K562 (cell line): ENCODE data around the gene HOXD12. TPM values are rescaled to one million over a fixed set of nuclear protein-coding genes. Genes with fewer than 3 reads are reported as not detected.

ENCODE experiments used
- ATAC-seq: fragments of 200-7000 bp; cut with Tn5 transposase; 3 replicates; pipeline ENCODE4 v1.9.1; 2020; ENCODE audit warnings: moderate library complexity
- BruUV-seq: library from RNA; stranded (reverse); fragments of 400-500 nt; replicated peaks from 2 replicates; lab custom pipeline; 2021; lab: Mats Ljungman, UMichigan
- CTCF ChIA-PET: fragments of 300-600 bp; formaldehyde crosslinking; extraction: SDS; loops from one replicate; lab custom pipeline; 2021; ENCODE audit warnings: low intra/inter-chr PET ratio; lab: Yijun Ruan, JAX
- POLR2A ChIA-PET: fragments of 300-600, 350-650 bp; sonication (Branson Sonifier 250); formaldehyde crosslinking; extraction: SDS; loops from one replicate; lab custom pipeline; 2021; ENCODE audit warnings: antibody characterized with exemption, inconsistent platforms; lab: Yijun Ruan, JAX
- DNase-seq, 4 experiments: peaks; one replicate each; pipeline versions ENCODE4 v3.0.0 to v3.0.0-alpha.2; 2011 to 2018; ENCODE audit warnings: low spot score in 3 of 4, mixed read lengths in 3 of 4; ENCODE audit errors: extremely low read depth in 1 of 4
- FAIRE-seq: peaks from 2 replicates; lab custom pipeline; 2011; peaks lifted over from hg19 to GRCh38; lab: Jason Lieb, UNC
- H2AFZ ChIP-seq: 2 replicates; pipeline ENCODE4 v1.6.0; 2011; ENCODE audit warnings: low read depth, low read length, control low read depth, inconsistent platforms
- H3K27ac ChIP-seq: fragments of 200-600 bp; 3 replicates; pipeline ENCODE4 v1.8.0; 2011; ENCODE audit warnings: low read depth, mild to moderate bottlenecking, control low read depth, inconsistent platforms, low read length, moderate library complexity, mixed read lengths; ENCODE audit errors: extremely low read depth
- H3K27me3 ChIP-seq, 2 experiments: fragments of 300-600 bp in 1 of 2; 2 replicates in 1 of 2; 3 replicates in 1 of 2; pipeline versions ENCODE4 v1.6.0 to v1.8.0; 2011; ENCODE audit warnings: inconsistent platforms in 2 of 2, low read length in 2 of 2, mild to moderate bottlenecking in 1 of 2, mixed read lengths in 1 of 2, moderate library complexity in 1 of 2; ENCODE audit not compliant: control insufficient read depth in 2 of 2, insufficient read depth in 2 of 2
- H3K36me3 ChIP-seq: fragments of 300-600 bp; 3 replicates; pipeline ENCODE4 v1.8.0; 2011; ENCODE audit warnings: mild to moderate bottlenecking, low read length, inconsistent platforms; ENCODE audit not compliant: control insufficient read depth, insufficient read depth
- H3K4me1 ChIP-seq, 2 experiments: fragments of 200-600 bp in 1 of 2; replicated peaks in 1 of 2; 2 replicates in 1 of 2; 3 replicates in 1 of 2; pipeline versions ENCODE4 v1.5.1 to v1.8.0; 2011; ENCODE audit warnings: inconsistent platforms in 2 of 2, low read length in 2 of 2, mild to moderate bottlenecking in 1 of 2, mixed read lengths in 1 of 2, moderate library complexity in 1 of 2; ENCODE audit not compliant: control insufficient read depth in 2 of 2, insufficient read depth in 2 of 2
- H3K4me2 ChIP-seq: 2 replicates; pipeline ENCODE4 v1.6.1; 2011; ENCODE audit warnings: low read length, control low read depth, inconsistent platforms, mixed read lengths; ENCODE audit not compliant: insufficient read depth
- H3K4me3 ChIP-seq: fragments of 200-600 bp; sonication (generic), shearing (Covaris generic); 2 replicates; pipeline ENCODE4 v1.5.1; 2016; ENCODE audit warnings: control low read depth, inconsistent platforms
- H3K79me2 ChIP-seq: fragments of 200-600 bp; 3 replicates; pipeline ENCODE4 v1.8.0; 2011; ENCODE audit warnings: low read length, inconsistent platforms; ENCODE audit not compliant: control insufficient read depth, insufficient read depth
- H3K9ac ChIP-seq, 2 experiments: 2 replicates each; pipeline versions ENCODE4 v1.6.0 to v1.6.1; 2011; ENCODE audit warnings: low read depth in 2 of 2, low read length in 2 of 2, control low read depth in 1 of 2, inconsistent platforms in 1 of 2, mild to moderate bottlenecking in 1 of 2, mixed read lengths in 1 of 2; ENCODE audit not compliant: insufficient read depth in 1 of 2
- H3K9me1 ChIP-seq: one replicate; pipeline ENCODE4 v1.6.0; 2011; ENCODE audit warnings: inconsistent platforms, mild to moderate bottlenecking, low read length, moderate library complexity; ENCODE audit not compliant: control insufficient read depth, insufficient read depth
- H3K9me3 ChIP-seq: replicated peaks from 2 replicates; pipeline ENCODE4 v1.5.1; 2011; ENCODE audit warnings: low read depth, low read length, inconsistent platforms; ENCODE audit not compliant: control insufficient read depth, insufficient read depth
- H4K20me1 ChIP-seq: replicated peaks from 2 replicates; pipeline ENCODE4 v1.6.1; 2011; ENCODE audit warnings: low read length, inconsistent platforms, mixed read lengths; ENCODE audit not compliant: control insufficient read depth, insufficient read depth
- ARID1B ChIP-seq: fragments of 450-650 bp; IDR thresholded peaks from 2 replicates; pipeline ENCODE4 v1.6.1; 2016; ENCODE audit warnings: antibody characterized with exemption, mild to moderate bottlenecking, inconsistent platforms
- CSDE1 ChIP-seq, 2 experiments: fragments of 450-650 bp; IDR thresholded peaks; 2 replicates each; pipeline ENCODE4 v1.6.1; 2016; ENCODE audit warnings: mild to moderate bottlenecking in 1 of 2
- ESRRA ChIP-seq: fragments of 450-650 bp; IDR thresholded peaks from 2 replicates; pipeline ENCODE4 v1.6.1; 2014; ENCODE audit warnings: low read depth, mild to moderate bottlenecking, moderate library complexity, borderline replicate concordance
- ETV1 ChIP-seq: fragments of 450-650 bp; conservative IDR thresholded peaks from 2 replicates; pipeline ENCODE4 v1.6.1; 2016; ENCODE audit warnings: missing genetic modification characterization, control low read depth, low read depth, missing compliant biosample characterization
- EZH2 ChIP-seq: IDR thresholded peaks from 2 replicates; pipeline ENCODE4 v1.6.1; 2012; ENCODE audit warnings: low read depth, mild to moderate bottlenecking, inconsistent platforms, low read length, borderline replicate concordance
- FOXJ3 ChIP-seq: sonication (generic); formaldehyde crosslinking; IDR thresholded peaks from 2 replicates; pipeline ENCODE4 v1.4.0; 2020; ENCODE audit warnings: mild to moderate bottlenecking, missing genetic modification reagents
- HNRNPLL ChIP-seq: fragments of 200-400 bp; formaldehyde crosslinking; IDR thresholded peaks from 2 replicates; pipeline ENCODE4 v1.6.1; 2017; ENCODE audit warnings: low read length, low read depth, mild to moderate bottlenecking; ENCODE audit not compliant: poor library complexity, severe bottlenecking
- KDM5B ChIP-seq: fragments of 200-600 bp; sonication (generic); IDR thresholded peaks from 2 replicates; pipeline ENCODE4 v1.6.1; 2012; ENCODE audit warnings: low read depth, mild to moderate bottlenecking, moderate library complexity, low read length, control low read depth, inconsistent platforms; ENCODE audit not compliant: insufficient replicate concordance
- NCOA2 ChIP-seq, 2 experiments: fragments of 450-650 bp; IDR thresholded peaks; 2 replicates each; pipeline ENCODE4 v1.6.1; 2018; ENCODE audit warnings: mild to moderate bottlenecking in 2 of 2, moderate library complexity in 1 of 2; ENCODE audit not compliant: partially characterized antibody in 2 of 2
- NFATC3 ChIP-seq: fragments of 450-650 bp; IDR thresholded peaks from 2 replicates; pipeline ENCODE4 v1.6.1; 2017; ENCODE audit warnings: mild to moderate bottlenecking
- ZFPM2 ChIP-seq: fragments of 250-450 bp; sonication (Bioruptor Pico); IDR thresholded peaks from 2 replicates; pipeline ENCODE4 v1.5.1; 2022; ENCODE audit warnings: mild to moderate bottlenecking
- ZNF511 ChIP-seq: sonication (generic); formaldehyde crosslinking; IDR thresholded peaks from 2 replicates; pipeline ENCODE4 v1.8.0; 2022; ENCODE audit warnings: mild to moderate bottlenecking, missing genetic modification reagents
- ZNF695 ChIP-seq: fragments of 450-650 bp; formaldehyde crosslinking; IDR thresholded peaks from 2 replicates; pipeline ENCODE4 v1.4.0; 2020; ENCODE audit warnings: mild to moderate bottlenecking, moderate library complexity
- in situ Hi-C: fragments of 300-500 bp; cut with MboI; formaldehyde crosslinking; loops from 4 replicates; pipeline ENCODE4 v1.15.0; 2018; ENCODE audit warnings: inconsistent platforms, mixed read lengths
- intact Hi-C: fragments of 100-400 bp; cut with micrococcal nuclease; formaldehyde crosslinking; loops from 2 replicates; pipeline ENCODE4 v1.14.2; 2022
- polyA plus RNA-seq, 8 experiments: library from polyadenylated mRNA; depleted of rRNA in 4 of 8; stranded (reverse) in 5 of 8; unstranded in 3 of 8; fragments of >200 nt; fragmentation: Nextera tagmentation in 2 of 8; fragmentation: Illumina TruSeq in 1 of 8; extraction: Ambion mirVana in 2 of 8; extraction: Trizol in 1 of 8; gene quantifications; 2 replicates each; pipeline versions ENCODE4 v1.2.1 to v1.2.3, GENCODE V29; 2011 to 2014; ENCODE audit warnings: inconsistent platforms in 1 of 8, missing spikeins in 1 of 8
- total RNA-seq, 7 experiments: library from RNA; depleted of rRNA in 6 of 7; stranded (reverse); fragments of >200 nt in 6 of 7; fragmentation: Illumina TruSeq in 2 of 7; extraction: Trizol in 2 of 7; gene quantifications; 2 replicates each; pipeline versions ENCODE4 v1.2.1 to v1.2.3, GENCODE V29; 2011 to 2021; ENCODE audit warnings: low replicate concordance in 1 of 7
- TF ChIP-seq, protein P1 (sequence below): IDR thresholded peaks from 3 replicates; pipeline ENCODE4 v1.6.1; 2011; ENCODE audit warnings: borderline replicate concordance, mild to moderate bottlenecking, moderate library complexity; ENCODE audit not compliant: insufficient read length; ENCODE audit errors: extremely low read depth
- TF ChIP-seq, protein P2 (sequence below): fragments of 250-450 bp; sonication (Bioruptor Pico); IDR thresholded peaks from 2 replicates; pipeline ENCODE4 v1.8.0; 2022; ENCODE audit warnings: moderate library complexity, mild to moderate bottlenecking, inconsistent platforms

The HOXD12 gene
- total and polyA plus RNA-seq, 9 of the 15 experiments (the other 6 are each of a cell fraction or from before 2014, with no cell fraction given) = not detected

DNA sequence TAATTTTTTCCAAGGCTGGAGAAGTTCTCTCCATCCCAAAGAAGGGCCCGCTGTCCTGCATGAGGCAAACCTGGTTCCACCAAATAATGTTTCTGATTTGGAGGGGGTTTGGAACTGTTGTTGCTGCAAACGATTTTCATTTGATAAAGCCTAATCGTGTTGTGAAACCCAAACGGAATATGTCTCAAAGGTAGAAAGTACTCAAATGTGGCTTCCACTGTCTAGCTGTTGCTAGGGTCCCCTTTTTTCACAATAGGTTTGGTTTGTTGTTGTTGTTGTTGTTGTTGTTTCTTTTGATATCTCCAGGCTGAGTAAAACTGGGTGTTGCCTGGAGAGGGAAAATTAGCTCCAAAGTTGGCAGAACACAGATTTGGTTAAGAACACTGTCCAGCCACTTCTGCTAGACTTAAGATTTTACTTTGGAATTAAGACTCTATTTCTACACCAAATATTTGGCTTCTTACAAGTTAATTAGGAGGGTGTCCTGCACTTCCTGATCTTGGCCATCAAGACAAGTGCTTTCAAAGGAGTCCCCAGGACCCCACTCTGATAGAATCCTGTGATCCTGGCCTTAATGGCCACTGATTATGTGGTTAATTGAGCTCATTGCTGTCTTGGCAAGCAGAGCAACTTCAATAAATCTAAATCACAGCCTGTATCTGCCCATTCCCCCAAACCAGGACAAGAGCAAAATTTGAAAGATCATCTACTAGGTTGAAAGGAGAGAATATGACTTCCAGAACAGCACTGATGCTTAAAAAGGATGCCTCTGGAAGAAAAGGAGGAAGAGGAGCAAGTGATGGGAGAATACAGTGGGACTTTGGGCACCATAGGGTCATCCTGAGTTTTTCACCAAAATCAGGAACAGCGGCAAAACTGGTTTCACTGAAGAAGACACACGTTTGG, 10.4 kb upstream of the HOXD12 start (continued):
- TF ChIP-seq, protein P1, sequence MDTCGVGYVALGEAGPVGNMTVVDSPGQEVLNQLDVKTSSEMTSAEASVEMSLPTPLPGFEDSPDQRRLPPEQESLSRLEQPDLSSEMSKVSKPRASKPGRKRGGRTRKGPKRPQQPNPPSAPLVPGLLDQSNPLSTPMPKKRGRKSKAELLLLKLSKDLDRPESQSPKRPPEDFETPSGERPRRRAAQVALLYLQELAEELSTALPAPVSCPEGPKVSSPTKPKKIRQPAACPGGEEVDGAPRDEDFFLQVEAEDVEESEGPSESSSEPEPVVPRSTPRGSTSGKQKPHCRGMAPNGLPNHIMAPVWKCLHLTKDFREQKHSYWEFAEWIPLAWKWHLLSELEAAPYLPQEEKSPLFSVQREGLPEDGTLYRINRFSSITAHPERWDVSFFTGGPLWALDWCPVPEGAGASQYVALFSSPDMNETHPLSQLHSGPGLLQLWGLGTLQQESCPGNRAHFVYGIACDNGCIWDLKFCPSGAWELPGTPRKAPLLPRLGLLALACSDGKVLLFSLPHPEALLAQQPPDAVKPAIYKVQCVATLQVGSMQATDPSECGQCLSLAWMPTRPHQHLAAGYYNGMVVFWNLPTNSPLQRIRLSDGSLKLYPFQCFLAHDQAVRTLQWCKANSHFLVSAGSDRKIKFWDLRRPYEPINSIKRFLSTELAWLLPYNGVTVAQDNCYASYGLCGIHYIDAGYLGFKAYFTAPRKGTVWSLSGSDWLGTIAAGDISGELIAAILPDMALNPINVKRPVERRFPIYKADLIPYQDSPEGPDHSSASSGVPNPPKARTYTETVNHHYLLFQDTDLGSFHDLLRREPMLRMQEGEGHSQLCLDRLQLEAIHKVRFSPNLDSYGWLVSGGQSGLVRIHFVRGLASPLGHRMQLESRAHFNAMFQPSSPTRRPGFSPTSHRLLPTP = no peak
- TF ChIP-seq ZNF695 (CRISPR knock-in tag) = no peak
- TF ChIP-seq ARID1B = no peak
- TF ChIP-seq NCOA2 (IDR thresholded peaks at IDR 0.05; ENCODE audit: partially characterized antibody in 2 of 2) = no peak

DNA sequence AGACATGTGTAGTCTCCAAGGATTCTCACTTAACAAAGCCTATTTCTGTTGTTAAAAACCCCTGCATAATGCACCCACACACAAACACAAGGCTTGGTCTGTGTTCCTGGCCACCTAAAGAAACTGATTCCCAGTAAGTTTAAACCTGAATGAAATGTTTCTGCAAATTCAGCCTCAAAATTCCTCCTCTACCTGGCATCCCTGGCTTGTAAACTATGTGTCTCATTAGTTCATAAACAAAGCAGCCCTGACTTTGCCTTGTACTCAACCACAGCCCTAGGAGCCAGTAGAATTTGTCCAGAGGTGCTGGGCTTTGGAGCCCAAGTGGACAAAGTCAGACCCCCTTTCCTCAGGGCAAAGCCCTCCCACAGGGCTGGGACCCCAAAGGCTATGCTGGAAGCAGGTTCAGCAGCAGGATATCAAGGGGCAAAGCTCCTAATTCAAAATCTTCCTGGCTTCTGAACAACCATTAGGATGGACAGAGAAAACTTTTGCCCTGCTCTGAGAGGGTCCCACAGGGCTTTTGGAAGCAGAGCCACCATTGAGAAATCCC, 9.7 kb upstream of the HOXD12 start:
- H3K79me2 ChIP-seq = no peaks in the 10 kb centered on the region
- POLR2A ChIA-PET = no interaction called here
- no TSS peak for BruUV-seq
- H3K4me2 ChIP-seq = no peak overlapping the region
- DNase-seq = no peak
- no peak overlapping the region for H2AFZ ChIP-seq
- H3K27me3 ChIP-seq = peaks cover 70 to 84% of the 10 kb centered on the region in 2 experiments
- peaks cover 9% of the 10 kb centered on the region; the same call in 1 of the 2 replicates for H4K20me1 ChIP-seq
- H3K27ac ChIP-seq = no peak overlapping the region
- intact Hi-C loops (no loop called here), in situ Hi-C loops (loop anchor here (10.0 to 25.0 kb wide), 2 partner anchors 665 to 1053 kb away; no protein-coding TSS in a partner anchor)
- no peak overlapping the region for H3K4me3 ChIP-seq
- H3K9me3 ChIP-seq = no peaks in the 10 kb centered on the region; the same call in 1 of the 2 replicates
- H3K4me1 ChIP-seq = peaks cover 0 to 27% of the 10 kb centered on the region in 2 experiments; a peak in 2 of 5 replicates
- no peak for FAIRE-seq
- no peaks in the 10 kb centered on the region for H3K36me3 ChIP-seq
- no peak for ATAC-seq
- no peak overlapping the region for H3K9ac ChIP-seq
- no peaks in the 10 kb centered on the region for H3K9me1 ChIP-seq
- CTCF ChIA-PET = interaction anchor here (0.7 kb wide), 1 partner anchor 10 kb away, joined by 4 read pairs; no protein-coding TSS in a partner anchor
- no peak for TF ChIP-seq FOXJ3
- no peak for TF ChIP-seq EZH2
- no peak for TF ChIP-seq CSDE1 (IDR thresholded peaks at IDR 0.05)
- TF ChIP-seq KDM5B = no peak
- TF ChIP-seq ZFPM2 = no peak
- no peak for TF ChIP-seq ESRRA
- no peak for TF ChIP-seq ETV1 (tag)
- no peak for TF ChIP-seq NFATC3
- no peak for TF ChIP-seq HNRNPLL
- TF ChIP-seq, protein P2, sequence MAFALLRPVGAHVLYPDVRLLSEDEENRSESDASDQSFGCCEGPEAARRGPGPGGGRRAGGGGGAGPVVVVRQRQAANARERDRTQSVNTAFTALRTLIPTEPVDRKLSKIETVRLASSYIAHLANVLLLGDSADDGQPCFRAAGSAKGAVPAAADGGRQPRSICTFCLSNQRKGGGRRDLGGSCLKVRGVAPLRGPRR (CRISPR knock-in tag) = no peak
- TF ChIP-seq ZNF511 (CRISPR knock-in tag) = no peak
